CMK (cell line): Measurements from ENCODE around the gene TUB.

Source experiments
- DNase-seq: peaks from one replicate; pipeline ENCODE4 v3.0.0-alpha.2; 2010; ENCODE audit warnings: low read depth

TUB gene

DNA sequence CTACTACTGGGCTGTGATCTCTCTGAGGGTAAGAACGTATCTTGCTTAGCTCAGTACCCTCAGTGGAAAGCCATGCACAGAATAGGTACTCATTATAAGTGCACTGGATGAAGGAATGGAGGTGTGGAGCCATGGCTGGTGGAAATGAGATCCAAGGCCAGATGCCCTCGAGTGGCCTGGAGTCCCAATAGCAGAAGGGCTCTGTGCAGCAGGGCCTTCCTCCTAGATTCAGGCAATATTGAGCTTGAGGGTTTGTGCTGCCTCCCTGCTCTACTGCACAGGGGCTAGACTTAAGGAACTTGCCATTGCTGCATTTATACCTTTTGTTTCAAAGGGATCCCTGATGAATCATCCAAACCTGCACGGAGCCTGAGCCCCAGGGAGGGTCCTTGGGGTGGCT, 33.6 kb upstream of the TUB start:
- no peak for DNase-seq

DNA sequence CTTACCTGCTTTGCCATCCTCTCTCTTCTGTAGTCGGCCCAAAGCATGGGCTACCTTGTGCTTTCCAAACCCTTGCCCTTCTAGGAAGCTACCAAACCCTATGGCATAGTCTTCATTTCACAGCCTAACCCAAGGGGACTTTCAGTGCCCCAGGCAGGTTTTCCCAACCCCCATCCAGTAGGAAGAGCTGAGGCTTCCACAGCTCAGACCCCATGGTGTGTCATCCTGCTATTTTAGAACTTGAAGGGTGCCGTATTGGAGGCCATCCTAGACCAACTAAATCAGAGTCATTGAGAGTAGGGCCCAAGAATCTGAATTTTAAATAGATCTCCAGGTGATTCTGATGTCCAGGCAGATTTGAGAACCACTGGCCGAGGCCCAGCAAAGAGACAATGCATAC, 31.9 kb upstream of the TUB start:
- DNase-seq: no peak

DNA sequence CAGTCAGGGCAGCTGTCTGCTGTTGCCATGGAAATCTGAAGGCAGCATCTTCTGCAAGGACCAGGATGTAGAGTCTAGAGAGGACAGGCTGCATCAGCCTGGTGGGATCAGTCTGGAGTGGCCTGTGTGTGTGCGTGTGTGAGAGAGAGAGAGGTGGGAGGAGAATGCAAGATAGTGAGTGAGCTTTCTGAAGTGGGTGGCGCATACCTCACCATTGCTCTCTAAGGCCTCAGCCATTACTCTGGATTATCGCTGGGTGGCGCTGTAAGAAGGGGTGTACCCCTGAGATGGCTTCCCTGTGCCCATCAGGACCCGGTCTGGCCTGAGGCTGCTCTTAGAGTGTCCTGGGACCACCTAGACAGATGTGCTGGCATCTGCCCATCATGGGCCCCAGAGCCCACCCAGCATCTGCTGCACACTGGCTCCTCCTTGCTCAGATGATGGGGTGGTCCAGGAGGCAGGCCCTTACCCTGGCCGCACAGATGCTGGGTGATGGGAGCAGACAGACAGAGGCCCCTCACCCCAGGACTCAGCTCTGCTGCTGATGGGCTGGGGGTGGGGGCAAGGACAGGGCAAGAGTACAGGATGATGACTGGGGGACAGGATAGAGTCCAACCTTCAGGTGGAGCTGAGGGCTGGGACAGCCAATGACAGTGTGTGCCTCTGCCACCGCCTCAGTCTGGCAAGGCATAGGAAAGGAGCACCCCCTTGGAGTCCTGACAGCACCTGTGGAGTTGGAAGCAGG, 25.7 kb upstream of the TUB start:
- DNase-seq: no peak

DNA sequence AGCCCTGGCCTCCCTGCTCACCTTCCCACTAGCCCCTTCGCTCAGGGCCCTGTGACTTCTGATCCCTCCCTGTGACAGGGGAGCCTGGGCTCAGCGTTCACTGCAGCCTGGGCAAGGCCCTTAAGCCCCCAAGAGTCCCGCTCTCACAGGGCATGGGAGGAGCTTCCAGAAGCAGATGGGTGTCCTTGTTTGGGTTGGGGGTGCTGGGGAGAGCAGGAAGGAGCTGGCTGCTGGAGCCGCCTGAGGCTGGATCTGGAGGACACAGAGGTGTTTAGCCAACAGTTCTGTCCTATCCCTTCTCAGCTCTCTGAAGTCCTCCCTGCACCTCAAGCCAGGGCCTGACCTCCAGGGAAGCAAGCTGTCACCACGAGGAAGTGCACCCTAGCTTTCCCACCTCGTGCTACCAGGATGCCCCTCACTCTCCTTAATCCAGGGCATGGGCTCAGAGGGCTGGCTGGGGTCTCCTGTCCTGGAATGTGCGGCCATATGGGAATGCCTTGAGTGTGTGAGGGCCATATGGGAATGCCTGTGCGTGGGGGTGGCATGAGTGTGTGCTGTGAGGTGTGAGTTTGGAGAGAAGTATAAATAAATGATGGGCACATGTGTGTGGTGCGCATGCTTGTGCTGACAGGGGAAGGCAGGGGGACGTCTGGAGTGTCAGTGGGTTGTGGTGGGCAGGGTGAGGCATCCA, 25.0 kb upstream of the TUB start:
- no peak for DNase-seq

DNA sequence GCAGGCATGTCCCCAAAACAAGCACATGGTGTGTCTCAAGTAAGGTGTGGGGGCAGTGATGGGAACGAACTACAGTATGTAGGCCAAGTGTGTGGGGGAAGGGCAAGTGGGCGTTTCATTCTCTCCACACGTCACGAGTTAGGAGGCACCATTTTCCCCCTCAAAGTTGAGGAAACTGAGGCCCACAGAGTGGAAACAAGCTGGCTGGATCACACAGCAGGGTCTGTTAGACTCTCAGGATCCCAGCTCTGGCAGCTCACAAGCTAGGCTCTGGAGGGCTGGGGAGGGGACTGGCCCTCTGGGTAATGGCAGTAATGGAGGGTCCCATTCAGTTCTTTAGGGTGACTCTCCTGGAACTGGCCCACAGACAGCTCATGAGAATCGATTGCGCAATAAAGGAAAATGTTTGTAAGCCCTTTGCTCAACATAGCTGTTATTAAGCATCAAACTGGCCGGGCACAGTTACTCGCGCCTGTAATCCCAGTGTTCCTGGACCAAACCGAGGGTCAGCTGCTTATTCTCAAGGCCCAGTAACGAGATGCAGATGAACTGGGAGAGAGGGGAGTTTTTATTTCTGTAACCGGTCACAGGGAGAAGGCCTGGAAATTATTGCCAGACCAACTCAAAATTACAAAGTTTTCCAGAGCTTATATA, 24.1 kb upstream of the TUB start:
- DNase-seq: no peak

DNA sequence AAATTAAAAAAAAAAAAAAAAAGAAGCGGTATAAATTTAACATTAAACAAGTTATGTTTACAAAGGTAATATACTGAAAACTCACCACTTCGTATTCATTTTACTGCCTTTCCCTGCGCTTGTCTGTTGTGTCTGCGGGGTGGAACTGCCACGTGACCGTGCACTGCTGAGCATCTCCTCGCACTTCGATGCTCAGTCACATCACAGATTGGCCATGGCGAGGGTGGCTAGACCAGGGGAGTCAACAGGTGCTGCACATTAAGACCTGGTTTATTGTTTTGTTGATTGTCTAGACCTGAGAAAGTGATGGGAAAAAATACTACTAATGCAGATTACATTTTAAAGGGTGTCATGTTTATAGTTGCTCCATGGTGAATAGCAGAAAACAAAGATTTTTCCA, 22.8 kb upstream of the TUB start:
- no peak for DNase-seq

DNA sequence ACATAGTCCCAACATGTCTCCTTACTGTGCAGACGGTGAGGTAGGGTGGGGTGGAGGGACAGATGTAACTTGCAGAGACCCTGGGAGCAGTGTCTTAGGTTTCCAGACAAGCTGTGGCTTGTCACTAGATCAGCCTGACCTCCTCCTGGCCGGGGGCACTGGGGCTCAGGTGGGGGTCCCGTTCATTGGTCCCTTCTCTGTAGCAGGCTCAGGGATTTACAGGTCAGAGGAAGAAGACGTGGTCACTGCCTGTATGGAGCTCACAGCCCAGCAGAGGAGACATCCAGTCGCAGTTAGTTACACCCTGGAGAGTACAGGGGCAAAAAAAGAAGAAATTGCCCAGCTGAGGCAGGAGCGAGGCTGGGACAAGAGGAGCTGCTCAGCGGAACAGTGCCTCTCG, 22.0 kb upstream of the TUB start:
- DNase-seq: no peak

DNA sequence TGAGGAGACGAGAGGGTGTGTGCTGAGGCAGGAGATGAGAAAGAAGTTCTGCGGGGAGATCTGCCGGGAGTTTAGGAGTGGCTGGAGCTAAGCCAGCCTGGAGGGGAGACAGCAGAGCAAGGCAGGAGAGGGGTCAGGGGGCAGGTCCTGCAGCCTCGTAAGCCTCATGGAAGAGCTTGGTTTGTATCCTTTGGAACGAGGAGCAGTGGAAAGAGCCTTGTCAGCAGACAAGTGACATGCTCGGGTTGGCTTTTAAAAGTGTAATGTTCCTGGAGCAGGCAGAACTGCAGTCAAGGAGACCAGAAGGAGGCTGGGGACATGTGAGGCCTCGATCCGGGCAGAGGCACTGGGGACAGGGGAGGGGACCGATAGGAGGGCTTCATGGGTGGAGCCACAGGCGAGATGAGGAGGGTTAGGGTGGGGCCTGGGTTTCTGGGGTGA, 21.4 kb upstream of the TUB start:
- no peak for DNase-seq

DNA sequence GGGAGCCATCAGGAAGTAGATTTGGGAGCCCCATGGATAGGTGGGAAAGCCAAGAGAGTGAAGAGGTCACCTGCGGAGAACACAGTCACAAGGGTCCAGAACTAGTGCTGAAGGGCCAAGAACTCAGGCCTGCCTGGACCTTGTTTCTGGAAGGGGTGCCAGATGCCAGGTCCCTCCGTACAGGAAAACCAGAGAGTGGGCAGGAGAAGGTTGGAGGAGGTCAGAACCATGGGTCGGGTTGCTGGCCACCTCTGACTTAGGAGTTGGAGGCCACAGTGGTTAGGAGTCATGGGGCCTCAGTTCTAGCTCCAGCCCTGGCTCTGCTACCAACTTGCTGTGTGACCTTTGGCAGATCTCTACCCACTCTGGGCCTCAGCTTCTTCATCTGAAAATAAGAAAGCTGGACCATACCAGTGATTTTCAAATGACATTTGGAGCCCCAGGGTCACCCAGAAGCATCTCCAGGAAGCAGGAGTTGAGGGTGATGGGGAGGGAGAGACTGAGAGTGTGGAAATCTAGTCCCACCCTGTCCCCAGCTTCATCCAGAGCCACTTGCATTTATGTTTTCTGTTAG, 20.8 kb upstream of the TUB start:
- DNase-seq: no peak

DNA sequence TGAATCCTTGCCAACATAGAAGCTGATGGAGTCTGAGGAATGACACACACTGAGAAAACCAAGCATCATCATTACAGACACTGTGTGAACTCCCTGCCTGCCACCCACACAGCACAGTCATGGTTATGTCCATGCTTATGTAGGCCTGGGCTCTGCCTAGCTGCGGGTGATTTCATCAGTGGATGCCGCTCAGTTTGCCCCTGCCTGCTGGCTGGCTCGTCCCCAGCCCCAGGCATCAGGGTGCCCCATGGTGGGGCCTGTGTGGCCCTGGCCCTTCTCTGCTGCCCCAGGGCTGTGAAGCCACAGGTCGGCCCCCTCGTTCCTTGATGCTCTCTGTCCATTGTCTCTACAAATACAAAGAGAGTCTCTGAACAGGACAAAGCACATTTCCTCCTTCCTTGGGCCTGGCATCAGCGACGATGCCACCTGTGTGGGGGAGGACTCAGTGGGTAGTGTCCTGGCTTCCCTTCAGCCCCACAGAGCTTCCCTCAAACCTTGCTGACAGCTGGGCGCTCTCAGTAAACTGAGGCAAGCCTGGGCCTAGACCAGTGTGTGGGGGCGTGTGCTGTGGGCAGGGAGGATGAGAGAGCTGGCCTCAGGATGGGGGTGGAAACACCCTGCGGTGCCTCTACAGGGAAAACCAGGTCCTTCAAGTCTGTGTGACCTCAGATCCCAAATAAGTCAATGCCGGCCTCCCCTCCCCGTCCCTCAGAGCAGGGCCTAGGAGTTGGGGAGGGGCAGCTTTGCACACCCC, 20.0 kb upstream of the TUB start:
- no peak for DNase-seq

DNA sequence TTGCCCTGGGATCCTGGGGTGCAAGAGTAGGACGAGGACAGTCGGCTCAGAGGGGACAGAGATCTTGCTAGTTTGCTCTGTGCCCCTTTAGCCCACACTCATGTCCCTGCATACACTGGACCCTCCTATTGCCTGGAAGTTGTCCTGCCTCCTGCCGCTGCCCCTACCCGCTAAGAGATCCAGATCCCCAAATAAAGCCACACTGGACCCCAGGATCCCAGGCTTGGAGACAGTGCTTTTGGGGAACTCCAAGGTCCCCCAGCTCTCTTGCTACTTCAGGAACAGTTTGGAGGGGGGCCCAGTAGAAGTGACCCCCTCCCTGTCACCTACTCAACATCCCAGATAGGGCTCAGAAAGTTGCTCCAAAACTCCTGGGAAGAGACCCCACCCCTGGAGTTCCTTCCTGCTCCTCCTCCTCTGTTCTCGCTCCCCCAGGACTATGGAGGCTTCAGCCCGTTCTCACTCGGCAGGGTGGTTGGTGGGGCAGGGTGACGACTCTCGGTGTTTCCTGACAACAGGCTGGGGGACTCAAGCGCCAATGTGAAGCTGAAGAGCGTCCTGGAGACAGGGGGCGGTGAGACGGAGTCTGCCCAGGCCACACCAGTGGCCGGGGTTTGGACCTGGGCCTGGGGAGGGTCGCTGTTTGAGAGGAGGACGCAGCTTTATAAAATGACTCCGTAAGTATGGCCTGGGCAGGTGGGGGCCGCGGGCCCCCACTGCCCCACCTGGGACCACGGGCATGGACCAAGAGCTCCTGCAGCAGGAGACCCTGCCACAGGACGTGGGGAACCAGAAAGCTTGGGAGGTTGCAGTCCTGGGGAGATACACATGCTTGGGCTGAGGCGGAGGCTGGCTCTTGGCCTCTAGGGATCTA, 19.2 kb upstream of the TUB start:
- DNase-seq: no peak

DNA sequence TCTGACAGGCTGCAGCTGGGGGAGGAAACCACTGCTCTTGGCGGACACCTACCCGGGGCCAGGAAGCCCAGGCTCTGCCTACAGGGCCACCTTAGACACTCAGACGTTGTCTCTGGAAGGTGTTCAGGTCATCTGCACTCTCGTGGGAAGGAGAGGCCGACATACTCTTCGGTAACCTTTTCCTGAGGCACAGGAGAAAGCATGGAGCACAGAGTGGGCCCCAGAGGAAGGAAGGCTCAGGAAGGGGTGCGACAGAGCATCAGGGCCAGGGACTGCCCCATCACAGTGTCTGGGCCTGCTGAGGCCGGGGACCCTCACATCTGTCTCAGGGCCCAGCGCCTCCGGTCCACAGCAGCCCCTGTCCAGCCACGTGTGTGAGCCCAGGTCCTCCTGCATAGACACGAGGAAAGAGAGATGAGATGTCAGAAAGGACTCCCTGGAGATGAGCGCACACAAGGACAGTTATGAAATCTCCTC, 18.2 kb upstream of the TUB start:
- DNase-seq: no peak

DNA sequence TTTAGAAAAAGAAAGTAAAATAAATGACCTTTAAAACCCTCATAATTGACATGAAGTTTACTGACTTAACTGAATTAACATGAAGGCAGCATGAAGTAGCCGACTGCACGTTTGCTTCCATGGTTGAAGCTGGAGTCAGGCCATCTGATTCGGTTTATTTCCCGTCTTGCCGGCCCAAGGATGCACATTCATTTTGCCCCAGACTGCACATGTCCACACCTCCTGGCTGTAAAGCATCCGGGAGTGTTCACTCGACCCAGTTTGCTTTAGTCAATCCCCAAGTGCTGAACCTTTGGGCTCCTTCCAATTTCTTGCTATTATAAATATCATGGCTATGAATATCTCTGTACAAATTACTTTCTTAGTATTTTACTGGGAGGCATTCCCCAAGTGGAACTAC, 17.7 kb upstream of the TUB start:
- DNase-seq: no peak

DNA sequence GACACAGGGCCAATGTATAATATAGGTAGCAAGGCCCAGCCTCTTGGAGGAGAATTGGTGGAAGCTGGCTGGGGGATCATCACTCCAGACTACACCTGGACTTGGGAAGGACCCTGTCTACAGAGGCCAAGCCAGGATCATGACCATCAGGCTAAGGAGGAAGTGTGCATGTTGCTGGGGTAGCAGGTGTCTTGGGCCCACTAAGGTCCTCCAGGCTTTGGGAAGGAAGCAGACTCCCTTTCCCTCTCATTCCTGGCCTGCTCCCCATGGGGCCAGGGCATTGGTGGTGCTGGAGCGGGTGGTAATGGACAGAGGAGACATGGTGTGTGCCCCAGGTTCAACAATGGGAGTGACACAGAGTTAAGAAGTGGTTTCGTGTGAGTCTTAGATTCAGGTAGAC, 16.0 kb upstream of the TUB start:
- no peak for DNase-seq

DNA sequence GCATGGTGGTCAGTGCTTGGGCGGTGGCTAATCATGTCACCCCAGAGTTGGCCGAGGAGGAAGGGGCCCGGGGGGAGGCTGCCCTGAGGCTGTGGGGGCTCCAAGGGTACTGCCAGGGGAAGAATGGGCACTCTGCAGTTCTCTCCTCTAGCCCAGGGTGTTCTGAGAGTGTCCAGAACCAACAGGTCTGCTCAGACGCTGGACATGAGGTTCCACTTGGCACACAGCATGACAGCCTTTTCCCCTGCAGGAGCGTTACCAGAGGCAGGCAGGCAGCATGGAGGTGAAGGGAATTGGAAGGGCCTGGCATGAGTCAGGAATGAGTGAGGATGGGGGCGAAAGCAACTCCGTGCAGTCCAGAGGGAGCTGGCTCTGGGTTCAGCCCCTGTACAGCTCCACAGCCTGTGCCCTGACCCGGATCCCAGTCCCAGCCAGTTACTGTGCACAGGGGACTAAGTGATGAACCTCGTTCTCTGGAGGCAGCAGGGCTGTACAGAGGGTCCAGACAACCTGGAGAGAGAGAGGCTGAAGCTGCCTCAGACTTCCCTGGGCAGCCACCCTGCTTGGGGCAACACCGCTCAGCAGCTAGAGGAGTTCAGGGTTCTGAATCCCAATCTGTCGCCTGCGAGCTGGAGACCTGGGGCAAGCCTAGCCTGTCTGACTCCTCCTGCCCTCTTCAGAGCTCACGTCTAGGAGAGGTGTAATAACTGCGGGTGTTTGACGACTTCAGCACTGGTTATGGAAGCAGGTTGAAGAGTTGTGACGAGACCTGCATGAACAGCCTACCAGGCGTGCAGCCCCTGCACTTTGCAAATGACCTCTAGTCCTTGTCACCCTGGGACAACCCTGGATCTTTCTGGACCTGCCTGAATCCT, 14.7 kb upstream of the TUB start:
- no peak for DNase-seq

DNA sequence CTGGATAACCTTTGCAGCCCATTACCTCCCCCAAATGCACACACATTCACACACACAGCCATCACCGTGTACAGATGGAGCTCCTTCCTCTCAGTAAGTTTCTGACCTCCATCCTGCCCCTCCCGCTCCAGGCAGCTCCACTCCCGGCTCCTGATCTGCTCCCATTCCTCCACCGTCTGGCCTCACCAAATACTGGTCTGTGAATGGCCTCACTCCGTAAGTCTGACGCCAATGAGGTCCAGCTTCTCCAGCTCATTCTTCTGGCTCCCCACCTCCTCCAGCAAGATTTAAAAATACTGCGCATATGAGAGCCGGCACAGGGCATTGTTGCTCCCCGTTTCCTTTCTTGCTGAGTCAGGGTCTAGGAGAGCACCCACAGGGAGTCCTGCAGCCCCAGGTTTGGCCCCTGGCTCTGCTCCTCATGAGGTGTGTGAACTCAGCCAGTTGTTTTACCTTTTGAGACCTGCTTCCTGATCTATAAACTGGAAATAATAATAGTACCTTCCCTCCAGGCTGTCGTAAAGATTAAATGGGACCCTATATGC, 14.0 kb upstream of the TUB start:
- DNase-seq: no peak

DNA sequence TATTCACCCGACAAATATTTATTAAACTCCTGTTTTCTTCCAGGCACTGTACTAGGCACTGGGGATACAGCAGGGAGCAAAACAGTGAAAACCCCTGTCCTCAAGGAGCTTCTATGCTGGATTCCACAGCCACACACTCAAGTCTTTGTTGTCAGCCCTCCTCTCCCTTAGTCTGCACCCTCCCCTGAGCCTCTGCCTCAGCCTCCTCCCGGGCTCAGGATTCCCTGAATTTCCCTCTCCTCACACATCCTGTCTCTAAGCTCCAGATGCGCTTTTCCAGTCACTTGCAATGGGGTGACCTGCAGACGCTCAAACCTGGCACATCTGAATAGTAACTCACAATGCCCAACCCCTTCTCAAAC, 13.5 kb upstream of the TUB start:
- no peak for DNase-seq

DNA sequence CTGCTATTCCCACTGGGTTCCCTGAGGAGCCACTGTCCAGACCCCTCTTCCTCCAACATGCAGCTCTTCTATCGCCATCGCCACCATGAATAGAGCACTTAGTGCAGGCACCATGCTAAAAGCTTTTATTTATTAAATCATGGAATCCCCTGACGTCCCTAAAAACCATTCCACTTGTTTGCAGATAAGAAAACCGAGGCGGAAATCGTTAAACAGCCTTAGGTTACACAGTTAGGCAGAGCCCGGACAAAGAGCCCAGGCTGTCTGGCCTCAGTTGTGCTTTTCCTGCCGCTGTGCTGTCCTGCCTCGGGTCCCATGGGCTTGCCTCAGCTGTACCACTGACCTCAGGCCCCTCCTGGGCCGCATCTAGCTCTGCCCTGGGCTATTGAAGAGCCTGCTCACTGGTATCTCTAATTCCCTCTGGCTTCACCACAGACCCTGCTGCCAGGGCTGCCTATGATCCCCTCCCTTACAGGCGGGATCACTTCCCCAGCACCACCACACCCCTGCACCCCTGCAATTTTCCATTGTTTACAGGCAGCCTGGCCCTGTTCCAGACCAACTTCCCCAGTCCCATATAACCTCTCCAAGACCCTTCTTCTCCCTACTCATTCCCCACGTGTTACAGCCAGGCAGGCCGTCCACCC, 13.0 kb upstream of the TUB start:
- no peak for DNase-seq

DNA sequence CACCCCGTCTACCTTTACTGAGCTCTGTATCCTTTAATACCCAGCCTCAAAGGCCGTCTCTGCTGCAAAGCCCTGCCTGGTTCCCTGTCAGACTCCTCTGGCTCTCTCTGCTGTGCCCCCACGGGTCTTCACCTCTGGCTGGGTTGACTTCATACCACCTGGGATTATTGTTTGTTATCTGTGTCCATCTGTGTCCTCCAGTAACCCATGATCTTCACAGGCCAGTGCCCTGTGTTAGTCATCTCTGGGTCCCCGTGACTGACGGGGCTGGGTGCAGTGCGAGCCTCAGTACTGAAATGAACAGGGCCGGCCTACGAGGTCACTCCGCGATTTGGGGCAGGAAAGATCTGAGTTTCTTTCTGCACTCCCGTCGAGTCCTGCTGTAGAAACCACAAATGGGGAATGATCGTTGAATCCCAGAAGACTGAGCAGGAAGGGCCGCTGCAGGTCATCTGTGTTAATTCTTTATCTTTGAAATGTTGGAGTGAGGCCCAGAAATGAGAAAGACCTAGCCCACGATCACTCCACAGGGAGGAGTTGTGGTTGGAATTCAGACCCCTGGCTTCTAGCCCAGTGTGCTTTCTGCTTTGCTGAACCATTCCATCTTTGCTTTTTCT, 12.3 kb upstream of the TUB start:
- DNase-seq: peak; percentile 14
